MM.1S (cell line): ENCODE data around the gene ZNF506.

Experiments
- DNase-seq: peaks from one replicate; pipeline ENCODE4 v3.0.0-alpha.2; 2015
- H2AFZ ChIP-seq: fragments of 300-600 bp; sonication (generic); 2 replicates; pipeline ENCODE4 v1.6.0; 2016; ENCODE audit warnings: antibody characterized with exemption, low read length
- H3F3A ChIP-seq: fragments of 300-600 bp; sonication (generic); 2 replicates; pipeline ENCODE4 v1.6.1; 2016; ENCODE audit warnings: mild to moderate bottlenecking, antibody characterized with exemption, low read length, moderate library complexity, mixed read lengths; ENCODE audit not compliant: insufficient read depth
- H3K27ac ChIP-seq: fragments of 300-600 bp; sonication (generic); 2 replicates; pipeline ENCODE4 v1.5.1; 2016; ENCODE audit warnings: mild to moderate bottlenecking, low read length
- H3K27me3 ChIP-seq: fragments of 300-600 bp; sonication (generic); replicated peaks from 2 replicates; pipeline ENCODE4 v1.6.0; 2016; ENCODE audit warnings: low read length; ENCODE audit not compliant: insufficient read depth
- H3K36me3 ChIP-seq: fragments of 300-600 bp; sonication (generic); replicated peaks from 2 replicates; pipeline ENCODE4 v1.6.1; 2016; ENCODE audit warnings: mild to moderate bottlenecking, low read length, mixed read lengths; ENCODE audit not compliant: insufficient read depth
- H3K4me1 ChIP-seq: fragments of 300-600 bp; sonication (generic); 2 replicates; pipeline ENCODE4 v1.6.1; 2016; ENCODE audit warnings: low read length, mixed read lengths
- H3K4me2 ChIP-seq: fragments of 300-600 bp; sonication (generic); 2 replicates; pipeline ENCODE4 v1.6.0; 2016; ENCODE audit warnings: low read depth, low read length
- H3K4me3 ChIP-seq: fragments of 300-600 bp; sonication (generic); 2 replicates; pipeline ENCODE4 v1.5.1; 2016; ENCODE audit warnings: low read length, mixed read lengths
- H3K79me2 ChIP-seq: fragments of 300-600 bp; sonication (generic); 2 replicates; pipeline ENCODE4 v1.6.1; 2016; ENCODE audit warnings: mixed run types, low read length, mixed read lengths
- H3K9ac ChIP-seq: fragments of 300-600 bp; sonication (generic); 2 replicates; pipeline ENCODE4 v1.6.1; 2016; ENCODE audit warnings: low read length, mixed read lengths
- H3K9me2 ChIP-seq: fragments of 300-600 bp; sonication (generic); replicated peaks from 2 replicates; pipeline ENCODE4 v1.6.1; 2016; ENCODE audit warnings: mild to moderate bottlenecking, low read length, mixed read lengths; ENCODE audit not compliant: insufficient read depth
- H3K9me3 ChIP-seq: fragments of 300-600 bp; sonication (generic); replicated peaks from 2 replicates; pipeline ENCODE4 v1.6.1; 2016; ENCODE audit warnings: mild to moderate bottlenecking, low read length, mixed read lengths; ENCODE audit not compliant: insufficient read depth
- H4K20me1 ChIP-seq: fragments of 300-600 bp; sonication (generic); 2 replicates; pipeline ENCODE4 v1.6.1; 2016; ENCODE audit warnings: mild to moderate bottlenecking, low read length, moderate library complexity, mixed read lengths; ENCODE audit not compliant: insufficient read depth
- EZH2 ChIP-seq: fragments of 300-600 bp; sonication (generic); optimal IDR thresholded peaks from 2 replicates; pipeline ENCODE3; 2017; ENCODE audit warnings: low read depth, mild to moderate bottlenecking, antibody characterized with exemption, low read length, mixed read lengths
- EZH2phosphoT487 ChIP-seq: fragments of 300-600 bp; sonication (generic); IDR thresholded peaks from 2 replicates; pipeline ENCODE4 v1.6.1; 2018; ENCODE audit warnings: antibody characterized with exemption, low read length
- TF ChIP-seq, protein P1 (sequence below): fragments of 300-600 bp; sonication (generic); IDR thresholded peaks from 2 replicates; pipeline ENCODE4 v1.5.1; 2016; ENCODE audit warnings: antibody characterized with exemption, low read length, mixed read lengths

ZNF506 gene

DNA sequence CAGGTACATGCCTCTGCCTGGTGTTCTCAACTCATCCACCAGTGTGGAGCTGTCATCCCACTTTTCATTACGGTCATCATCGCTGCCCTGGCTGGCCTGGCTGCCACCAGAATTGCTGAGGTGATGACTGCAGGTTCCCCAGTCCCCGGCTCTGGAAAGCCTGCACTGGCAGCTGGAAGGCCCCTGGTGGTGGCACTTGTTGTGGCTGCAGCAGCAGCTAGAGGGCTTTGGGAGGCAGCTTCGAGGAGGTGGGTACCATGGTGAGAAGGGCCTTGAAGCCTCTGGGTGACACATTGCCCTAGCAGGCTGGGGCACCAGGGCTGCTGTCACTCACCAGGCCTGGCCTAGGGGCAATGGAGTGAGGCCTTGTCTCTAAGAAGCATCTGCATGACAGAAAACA lies 63.4 kb downstream of the ZNF506 start:
- Histone ChIP-seq H3K4me1 (no peaks in the 10 kb centered on the region), H3K9ac (no peak overlapping the region), H3K9me2 (no peaks in the 10 kb centered on the region), H3K36me3 (no peaks in the 10 kb centered on the region), H3F3A (no peaks in the 10 kb centered on the region), H3K9me3 (no peaks in the 10 kb centered on the region), H3K27me3 (no peaks in the 10 kb centered on the region), H3K27ac (no peak overlapping the region), H4K20me1 (no peaks in the 10 kb centered on the region), H2AFZ (no peak overlapping the region), H3K4me2 (no peak overlapping the region), H3K4me3 (no peak overlapping the region), H3K79me2 (no peaks in the 10 kb centered on the region)
- DNase-seq, result no peak
- no peak for TF ChIP-seq EZH2
- TF ChIP-seq, protein P1, sequence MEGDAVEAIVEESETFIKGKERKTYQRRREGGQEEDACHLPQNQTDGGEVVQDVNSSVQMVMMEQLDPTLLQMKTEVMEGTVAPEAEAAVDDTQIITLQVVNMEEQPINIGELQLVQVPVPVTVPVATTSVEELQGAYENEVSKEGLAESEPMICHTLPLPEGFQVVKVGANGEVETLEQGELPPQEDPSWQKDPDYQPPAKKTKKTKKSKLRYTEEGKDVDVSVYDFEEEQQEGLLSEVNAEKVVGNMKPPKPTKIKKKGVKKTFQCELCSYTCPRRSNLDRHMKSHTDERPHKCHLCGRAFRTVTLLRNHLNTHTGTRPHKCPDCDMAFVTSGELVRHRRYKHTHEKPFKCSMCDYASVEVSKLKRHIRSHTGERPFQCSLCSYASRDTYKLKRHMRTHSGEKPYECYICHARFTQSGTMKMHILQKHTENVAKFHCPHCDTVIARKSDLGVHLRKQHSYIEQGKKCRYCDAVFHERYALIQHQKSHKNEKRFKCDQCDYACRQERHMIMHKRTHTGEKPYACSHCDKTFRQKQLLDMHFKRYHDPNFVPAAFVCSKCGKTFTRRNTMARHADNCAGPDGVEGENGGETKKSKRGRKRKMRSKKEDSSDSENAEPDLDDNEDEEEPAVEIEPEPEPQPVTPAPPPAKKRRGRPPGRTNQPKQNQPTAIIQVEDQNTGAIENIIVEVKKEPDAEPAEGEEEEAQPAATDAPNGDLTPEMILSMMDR, result no peak
- no peak for TF ChIP-seq EZH2phosphoT487

DNA sequence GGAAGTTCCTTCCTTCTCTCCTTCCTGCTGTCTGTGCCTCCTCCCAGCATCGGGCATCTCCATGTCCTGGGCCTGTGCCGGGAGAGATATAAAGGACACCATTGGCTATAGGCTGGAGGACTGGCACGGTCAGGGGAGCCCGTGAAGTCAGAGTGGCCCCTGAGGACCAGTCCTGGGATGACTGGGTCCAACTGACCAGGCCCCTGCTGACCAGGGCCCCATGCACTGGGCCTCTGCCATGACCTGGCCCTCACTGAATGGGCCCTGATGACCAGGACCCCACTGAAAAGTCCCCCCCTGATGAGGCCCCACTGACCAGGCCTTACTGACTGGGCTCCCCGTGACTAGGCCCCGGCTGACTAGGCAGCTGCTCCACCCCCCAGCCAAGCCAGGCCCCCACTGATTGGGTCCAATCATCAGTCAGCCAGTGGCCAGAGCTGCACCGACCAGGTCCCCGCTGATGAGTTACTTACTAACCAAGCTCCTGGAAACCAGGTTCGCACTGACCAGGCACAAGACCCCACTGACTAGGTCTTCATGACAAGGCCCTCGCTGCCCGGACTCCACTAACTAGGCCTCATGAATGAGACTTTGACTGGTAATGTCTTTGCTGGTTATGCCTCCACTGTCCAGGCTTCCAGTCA lies 68.7 kb downstream of the ZNF506 start:
- Histone ChIP-seq H2AFZ (no peak overlapping the region), H3K27me3 (no peaks in the 10 kb centered on the region), H3K4me2 (no peak overlapping the region), H3K79me2 (no peaks in the 10 kb centered on the region), H3K9me2 (no peaks in the 10 kb centered on the region), H3K27ac (no peak overlapping the region), H3K4me1 (no peaks in the 10 kb centered on the region), H3K4me3 (no peak overlapping the region), H3K9ac (no peak overlapping the region), H4K20me1 (no peaks in the 10 kb centered on the region), H3K9me3 (no peaks in the 10 kb centered on the region), H3F3A (no peaks in the 10 kb centered on the region), H3K36me3 (no peaks in the 10 kb centered on the region)
- TF ChIP-seq EZH2, result no peak
- no peak for TF ChIP-seq EZH2phosphoT487
- TF ChIP-seq, protein P1, result no peak
- no peak for DNase-seq

DNA sequence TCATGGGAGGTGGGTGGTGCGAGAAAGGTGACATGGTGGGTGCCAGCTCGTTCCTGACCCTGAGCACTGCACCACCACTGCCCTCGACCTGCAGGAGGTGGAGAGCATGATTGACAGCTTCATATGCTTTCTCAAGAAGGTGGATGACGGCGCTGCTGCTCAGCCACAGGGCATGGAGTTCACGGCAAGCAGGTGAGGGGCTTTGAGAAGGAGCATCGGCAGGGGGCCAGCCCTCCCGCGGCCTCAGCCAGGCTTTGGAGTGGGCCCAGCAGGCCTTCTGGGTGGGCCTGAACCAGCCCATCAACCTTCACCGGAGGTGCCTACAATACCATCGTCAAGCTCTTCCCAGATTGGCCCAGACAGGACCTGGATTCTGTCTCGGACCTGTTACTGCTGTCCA lies 69.7 kb downstream of the ZNF506 start:
- H3K79me2 ChIP-seq, result no peaks in the 10 kb centered on the region
- TF ChIP-seq, protein P1, result no peak
- TF ChIP-seq EZH2 (no peak), EZH2phosphoT487 (no peak)
- no peak for DNase-seq

More for the DNA sequence above, 69.7 kb downstream of the ZNF506 start:
- Histone ChIP-seq H3K9me2 (no peaks in the 10 kb centered on the region), H3K4me1 (no peaks in the 10 kb centered on the region), H3K4me2 (no peak overlapping the region), H3K9ac (no peak overlapping the region), H3F3A (no peaks in the 10 kb centered on the region), H3K27ac (no peak overlapping the region), H3K4me3 (no peak overlapping the region), H2AFZ (no peak overlapping the region), H3K27me3 (no peaks in the 10 kb centered on the region), H4K20me1 (no peaks in the 10 kb centered on the region), H3K9me3 (no peaks in the 10 kb centered on the region), H3K36me3 (no peaks in the 10 kb centered on the region)
